Testis (tissue), 2 donors: ENCODE results near the gene H1-8.

Source experiments
- POLR2A ChIP-seq: fragments of 450-650 bp; IDR thresholded peaks from one replicate; pipeline ENCODE4 v1.6.1; 2017; ENCODE audit warnings: antibody characterized with exemption, mild to moderate bottlenecking, moderate library complexity
- TF ChIP-seq, protein P1 (sequence below), 3 experiments: fragments of 450-650 bp in 2 of 3; fragments of 200-600 bp in 1 of 3; sonication (generic) in 1 of 3; IDR thresholded peaks; one replicate each; pipeline ENCODE4 v1.5.1; 2016 to 2019; ENCODE audit warnings: antibody characterized with exemption in 3 of 3, mild to moderate bottlenecking in 2 of 3, moderate library complexity in 1 of 3

GRCh38 chr3:129539206-129539605 lies 3.8 kb upstream of the H1-8 start:
- TF ChIP-seq POLR2A, result no peak
- TF ChIP-seq, protein P1, sequence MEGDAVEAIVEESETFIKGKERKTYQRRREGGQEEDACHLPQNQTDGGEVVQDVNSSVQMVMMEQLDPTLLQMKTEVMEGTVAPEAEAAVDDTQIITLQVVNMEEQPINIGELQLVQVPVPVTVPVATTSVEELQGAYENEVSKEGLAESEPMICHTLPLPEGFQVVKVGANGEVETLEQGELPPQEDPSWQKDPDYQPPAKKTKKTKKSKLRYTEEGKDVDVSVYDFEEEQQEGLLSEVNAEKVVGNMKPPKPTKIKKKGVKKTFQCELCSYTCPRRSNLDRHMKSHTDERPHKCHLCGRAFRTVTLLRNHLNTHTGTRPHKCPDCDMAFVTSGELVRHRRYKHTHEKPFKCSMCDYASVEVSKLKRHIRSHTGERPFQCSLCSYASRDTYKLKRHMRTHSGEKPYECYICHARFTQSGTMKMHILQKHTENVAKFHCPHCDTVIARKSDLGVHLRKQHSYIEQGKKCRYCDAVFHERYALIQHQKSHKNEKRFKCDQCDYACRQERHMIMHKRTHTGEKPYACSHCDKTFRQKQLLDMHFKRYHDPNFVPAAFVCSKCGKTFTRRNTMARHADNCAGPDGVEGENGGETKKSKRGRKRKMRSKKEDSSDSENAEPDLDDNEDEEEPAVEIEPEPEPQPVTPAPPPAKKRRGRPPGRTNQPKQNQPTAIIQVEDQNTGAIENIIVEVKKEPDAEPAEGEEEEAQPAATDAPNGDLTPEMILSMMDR (IDR thresholded peaks at IDR 0.05), result no peak
